ENCODE data around the gene DIP2C. TPM values are rescaled to one million over a fixed set of nuclear protein-coding genes. Genes with fewer than 3 reads are reported as not detected.

The DIP2C gene
- total RNA-seq, 1 experiment from 2014 or later, result 11.0 TPM

DNA sequence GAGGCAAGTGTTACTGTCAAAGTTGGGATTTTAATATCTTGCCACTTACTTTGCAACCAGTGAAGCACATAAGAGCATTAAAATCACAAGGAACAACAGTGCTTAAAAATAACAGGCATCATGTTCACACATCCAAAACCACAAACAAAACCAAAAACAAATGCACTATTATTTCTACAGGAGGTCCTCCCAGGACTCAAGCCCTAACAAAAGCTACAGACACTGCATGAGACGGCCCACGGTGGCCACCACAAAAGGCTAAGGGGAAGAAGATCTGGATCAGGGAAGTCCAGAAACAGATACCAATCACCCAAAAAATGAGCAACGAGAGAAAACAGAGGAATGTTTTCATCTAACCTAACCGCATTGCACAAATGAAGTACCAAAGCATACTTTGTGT lies 395.8 kb downstream of the DIP2C start (continued):
- TF ChIP-seq, protein P1, sequence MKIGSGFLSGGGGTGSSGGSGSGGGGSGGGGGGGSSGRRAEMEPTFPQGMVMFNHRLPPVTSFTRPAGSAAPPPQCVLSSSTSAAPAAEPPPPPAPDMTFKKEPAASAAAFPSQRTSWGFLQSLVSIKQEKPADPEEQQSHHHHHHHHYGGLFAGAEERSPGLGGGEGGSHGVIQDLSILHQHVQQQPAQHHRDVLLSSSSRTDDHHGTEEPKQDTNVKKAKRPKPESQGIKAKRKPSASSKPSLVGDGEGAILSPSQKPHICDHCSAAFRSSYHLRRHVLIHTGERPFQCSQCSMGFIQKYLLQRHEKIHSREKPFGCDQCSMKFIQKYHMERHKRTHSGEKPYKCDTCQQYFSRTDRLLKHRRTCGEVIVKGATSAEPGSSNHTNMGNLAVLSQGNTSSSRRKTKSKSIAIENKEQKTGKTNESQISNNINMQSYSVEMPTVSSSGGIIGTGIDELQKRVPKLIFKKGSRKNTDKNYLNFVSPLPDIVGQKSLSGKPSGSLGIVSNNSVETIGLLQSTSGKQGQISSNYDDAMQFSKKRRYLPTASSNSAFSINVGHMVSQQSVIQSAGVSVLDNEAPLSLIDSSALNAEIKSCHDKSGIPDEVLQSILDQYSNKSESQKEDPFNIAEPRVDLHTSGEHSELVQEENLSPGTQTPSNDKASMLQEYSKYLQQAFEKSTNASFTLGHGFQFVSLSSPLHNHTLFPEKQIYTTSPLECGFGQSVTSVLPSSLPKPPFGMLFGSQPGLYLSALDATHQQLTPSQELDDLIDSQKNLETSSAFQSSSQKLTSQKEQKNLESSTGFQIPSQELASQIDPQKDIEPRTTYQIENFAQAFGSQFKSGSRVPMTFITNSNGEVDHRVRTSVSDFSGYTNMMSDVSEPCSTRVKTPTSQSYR (CRISPR knock-in tag; IDR thresholded peaks at IDR 0.05), result no peak
- TF ChIP-seq GRHL2 (CRISPR knock-in tag; IDR thresholded peaks at IDR 0.05; ENCODE audit: insufficient replicate concordance, severe bottlenecking) (no peak), STAT6 (CRISPR knock-in tag; conservative IDR thresholded peaks at IDR 0.05; ENCODE audit: low read depth) (no peak)
- TF ChIP-seq, protein P2, sequence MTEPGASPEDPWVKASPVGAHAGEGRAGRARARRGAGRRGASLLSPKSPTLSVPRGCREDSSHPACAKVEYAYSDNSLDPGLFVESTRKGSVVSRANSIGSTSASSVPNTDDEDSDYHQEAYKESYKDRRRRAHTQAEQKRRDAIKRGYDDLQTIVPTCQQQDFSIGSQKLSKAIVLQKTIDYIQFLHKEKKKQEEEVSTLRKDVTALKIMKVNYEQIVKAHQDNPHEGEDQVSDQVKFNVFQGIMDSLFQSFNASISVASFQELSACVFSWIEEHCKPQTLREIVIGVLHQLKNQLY (CRISPR knock-in tag; IDR thresholded peaks at IDR 0.05), result no peak

DNA sequence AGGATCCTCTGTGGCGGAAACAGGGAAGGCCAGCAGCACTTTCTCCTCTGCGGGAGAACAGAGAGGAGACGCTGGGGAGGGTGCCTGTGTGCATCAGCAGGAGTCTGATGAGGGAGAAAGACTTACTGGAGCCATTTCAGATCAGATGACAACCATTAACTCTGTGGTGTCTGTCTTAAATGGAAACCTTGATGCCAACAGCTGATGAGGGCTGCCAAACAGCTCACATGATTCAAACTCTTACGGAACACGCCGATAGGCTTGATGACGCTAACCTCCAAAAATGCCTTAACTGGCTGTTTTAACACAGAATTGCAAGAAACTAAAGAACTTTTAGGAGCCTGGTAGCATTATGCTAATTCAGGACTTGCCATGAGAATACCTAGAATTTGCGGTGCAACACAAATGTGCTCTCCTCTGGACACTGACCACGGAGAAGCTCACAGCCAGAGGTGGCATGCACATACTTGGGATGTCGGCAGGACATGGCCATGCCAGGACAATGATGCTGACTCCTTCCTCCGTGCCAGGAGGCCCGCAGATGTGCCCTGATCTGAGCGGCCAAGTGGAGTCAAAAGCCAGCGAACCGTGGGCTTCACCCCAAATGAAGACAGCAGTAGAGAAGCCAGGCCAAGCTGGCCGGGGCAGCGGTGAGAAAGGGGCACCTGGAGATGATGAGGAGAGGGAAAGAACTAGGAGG lies 399.3 kb downstream of the DIP2C start:
- Mint-ChIP-seq H3K27me3 (ENCODE audit: low read depth) (no peaks in the 10 kb centered on the region; the same call in 1 of the 2 replicates), H3K36me3 (no peaks in the 10 kb centered on the region), H3K9me3 (no peaks in the 10 kb centered on the region), H3K4me1 (no peaks in the 10 kb centered on the region), H3K4me3 (no peak overlapping the region), H3K27ac (no peak overlapping the region)
- CTCF ChIA-PET, result no interaction called here
- no peak for ATAC-seq
- DNase-seq (ENCODE audit: low spot score), result no peak
- POLR2A ChIA-PET, result interaction anchor here (0.8 kb wide), 1 partner anchor 552 kb away, joined by 3 read pairs; no protein-coding TSS in a partner anchor
- TF ChIP-seq ZNF396 (CRISPR knock-in tag; IDR thresholded peaks at IDR 0.05; ENCODE audit: borderline replicate concordance) (no peak), SP1 (CRISPR knock-in tag; conservative IDR thresholded peaks at IDR 0.05) (no peak), PREB (CRISPR knock-in tag; IDR thresholded peaks at IDR 0.05; ENCODE audit: borderline replicate concordance) (no peak), ZNF423 (CRISPR knock-in tag; IDR thresholded peaks at IDR 0.05) (no peak), FOXJ3 (CRISPR knock-in tag; IDR thresholded peaks at IDR 0.05; ENCODE audit: borderline replicate concordance) (no peak), ZNF263 (CRISPR knock-in tag; IDR thresholded peaks at IDR 0.05; ENCODE audit: low read depth) (no peak), ZMAT4 (CRISPR knock-in tag; IDR thresholded peaks at IDR 0.05) (no peak), HMGA2 (CRISPR knock-in tag; IDR thresholded peaks at IDR 0.05) (no peak), E2F1 (CRISPR knock-in tag; IDR thresholded peaks at IDR 0.05) (no peak), ERG (CRISPR knock-in tag; IDR thresholded peaks at IDR 0.05) (no peak)
- TF ChIP-seq, protein P1 (CRISPR knock-in tag; IDR thresholded peaks at IDR 0.05), result no peak
- TF ChIP-seq, protein P3, sequence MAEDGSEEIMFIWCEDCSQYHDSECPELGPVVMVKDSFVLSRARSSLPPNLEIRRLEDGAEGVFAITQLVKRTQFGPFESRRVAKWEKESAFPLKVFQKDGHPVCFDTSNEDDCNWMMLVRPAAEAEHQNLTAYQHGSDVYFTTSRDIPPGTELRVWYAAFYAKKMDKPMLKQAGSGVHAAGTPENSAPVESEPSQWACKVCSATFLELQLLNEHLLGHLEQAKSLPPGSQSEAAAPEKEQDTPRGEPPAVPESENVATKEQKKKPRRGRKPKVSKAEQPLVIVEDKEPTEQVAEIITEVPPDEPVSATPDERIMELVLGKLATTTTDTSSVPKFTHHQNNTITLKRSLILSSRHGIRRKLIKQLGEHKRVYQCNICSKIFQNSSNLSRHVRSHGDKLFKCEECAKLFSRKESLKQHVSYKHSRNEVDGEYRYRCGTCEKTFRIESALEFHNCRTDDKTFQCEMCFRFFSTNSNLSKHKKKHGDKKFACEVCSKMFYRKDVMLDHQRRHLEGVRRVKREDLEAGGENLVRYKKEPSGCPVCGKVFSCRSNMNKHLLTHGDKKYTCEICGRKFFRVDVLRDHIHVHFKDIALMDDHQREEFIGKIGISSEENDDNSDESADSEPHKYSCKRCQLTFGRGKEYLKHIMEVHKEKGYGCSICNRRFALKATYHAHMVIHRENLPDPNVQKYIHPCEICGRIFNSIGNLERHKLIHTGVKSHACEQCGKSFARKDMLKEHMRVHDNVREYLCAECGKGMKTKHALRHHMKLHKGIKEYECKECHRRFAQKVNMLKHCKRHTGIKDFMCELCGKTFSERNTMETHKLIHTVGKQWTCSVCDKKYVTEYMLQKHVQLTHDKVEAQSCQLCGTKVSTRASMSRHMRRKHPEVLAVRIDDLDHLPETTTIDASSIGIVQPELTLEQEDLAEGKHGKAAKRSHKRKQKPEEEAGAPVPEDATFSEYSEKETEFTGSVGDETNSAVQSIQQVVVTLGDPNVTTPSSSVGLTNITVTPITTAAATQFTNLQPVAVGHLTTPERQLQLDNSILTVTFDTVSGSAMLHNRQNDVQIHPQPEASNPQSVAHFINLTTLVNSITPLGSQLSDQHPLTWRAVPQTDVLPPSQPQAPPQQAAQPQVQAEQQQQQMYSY (CRISPR knock-in tag; IDR thresholded peaks at IDR 0.05), result no peak

Measured in WTC11 (cell line).